ENCODE data around the gene BAIAP3. TPM values are rescaled to one million over a fixed set of nuclear protein-coding genes. Genes with fewer than 3 reads are reported as not detected.

BAIAP3 gene
- polyA plus RNA-seq, 1 donor, result 8.1 TPM

GRCh38 chr16:1342526-1343427 is 9.3 kb downstream of the BAIAP3 start:
- no CpG with 5 or more reads among the region's 49 CpGs for WGBS (ENCODE audit: insufficient coverage, low lambda C conversion rate)
- H3K9me3 ChIP-seq (ENCODE audit: control insufficient read depth, low read depth, low read length), result no peaks in the 10 kb centered on the region
- H3K27ac ChIP-seq (ENCODE audit: low read length), result peak overlapping the region; percentile 23
- H3K4me3 ChIP-seq (ENCODE audit: low read length), result peak overlapping the region; percentile 49
- DNase-seq, result peak; percentile 98
- H3K36me3 ChIP-seq (ENCODE audit: control insufficient read depth, insufficient read depth, low read length), result peaks cover 7% of the 10 kb centered on the region
- peaks cover 12% of the 10 kb centered on the region for H3K4me1 ChIP-seq (ENCODE audit: control insufficient read depth, insufficient read depth, low read length)
- H3K27me3 ChIP-seq (ENCODE audit: control insufficient read depth, insufficient read depth, low read length), result no peaks in the 10 kb centered on the region

GRCh38 chr16:1343428-1344242 is 10.2 kb downstream of the BAIAP3 start:
- no CpG with 5 or more reads among the region's 44 CpGs for WGBS (ENCODE audit: insufficient coverage, low lambda C conversion rate)
- no peak for DNase-seq
- H3K4me3 ChIP-seq (ENCODE audit: low read length), result peak overlapping the region; percentile 49
- peaks cover 12% of the 10 kb centered on the region for H3K4me1 ChIP-seq (ENCODE audit: control insufficient read depth, insufficient read depth, low read length)
- no peaks in the 10 kb centered on the region for H3K9me3 ChIP-seq (ENCODE audit: control insufficient read depth, low read depth, low read length)
- peaks cover 15% of the 10 kb centered on the region for H3K36me3 ChIP-seq (ENCODE audit: control insufficient read depth, insufficient read depth, low read length)
- H3K27ac ChIP-seq (ENCODE audit: low read length), result peak overlapping the region; percentile 23
- H3K27me3 ChIP-seq (ENCODE audit: control insufficient read depth, insufficient read depth, low read length), result no peaks in the 10 kb centered on the region

- no peak for DNase-seq
- WGBS (ENCODE audit: insufficient coverage, low lambda C conversion rate), result no CpG with 5 or more reads among the region's 14 CpGs
- H3K36me3 ChIP-seq (ENCODE audit: control insufficient read depth, insufficient read depth, low read length), result peaks cover 21% of the 10 kb centered on the region
Observed at GRCh38 chr16:1344499-1344898, 11.1 kb downstream of the BAIAP3 start.

GRCh38 chr16:1345087-1345486 is 11.6 kb downstream of the BAIAP3 start:
- Histone ChIP-seq H3K4me1 (ENCODE audit: control insufficient read depth, insufficient read depth, low read length) (peaks cover 12% of the 10 kb centered on the region), H3K36me3 (ENCODE audit: control insufficient read depth, insufficient read depth, low read length) (peaks cover 27% of the 10 kb centered on the region), H3K9me3 (ENCODE audit: control insufficient read depth, low read depth, low read length) (no peaks in the 10 kb centered on the region), H3K27me3 (ENCODE audit: control insufficient read depth, insufficient read depth, low read length) (no peaks in the 10 kb centered on the region), H3K4me3 (ENCODE audit: low read length) (no peak overlapping the region), H3K27ac (ENCODE audit: low read length) (no peak overlapping the region)
- WGBS (ENCODE audit: insufficient coverage, low lambda C conversion rate), result no CpG with 5 or more reads among the region's 11 CpGs
- DNase-seq, result no peak

More at GRCh38 chr16:1344499-1344898, 11.1 kb downstream of the BAIAP3 start:
- Histone ChIP-seq H3K27ac (ENCODE audit: low read length) (no peak overlapping the region), H3K27me3 (ENCODE audit: control insufficient read depth, insufficient read depth, low read length) (no peaks in the 10 kb centered on the region), H3K4me3 (ENCODE audit: low read length) (no peak overlapping the region), H3K9me3 (ENCODE audit: control insufficient read depth, low read depth, low read length) (no peaks in the 10 kb centered on the region), H3K4me1 (ENCODE audit: control insufficient read depth, insufficient read depth, low read length) (peaks cover 12% of the 10 kb centered on the region)

- peaks cover 12% of the 10 kb centered on the region for H3K4me1 ChIP-seq (ENCODE audit: control insufficient read depth, insufficient read depth, low read length)
- no peaks in the 10 kb centered on the region for H3K9me3 ChIP-seq (ENCODE audit: control insufficient read depth, low read depth, low read length)
- no peak overlapping the region for H3K4me3 ChIP-seq (ENCODE audit: low read length)
- H3K36me3 ChIP-seq (ENCODE audit: control insufficient read depth, insufficient read depth, low read length), result peaks cover 32% of the 10 kb centered on the region
- WGBS (ENCODE audit: insufficient coverage, low lambda C conversion rate), result no CpG with 5 or more reads among the region's 31 CpGs
- DNase-seq, result no peak
- H3K27me3 ChIP-seq (ENCODE audit: control insufficient read depth, insufficient read depth, low read length), result no peaks in the 10 kb centered on the region
- H3K27ac ChIP-seq (ENCODE audit: low read length), result no peak overlapping the region
Observed at GRCh38 chr16:1345651-1346421, 12.4 kb downstream of the BAIAP3 start.

GRCh38 chr16:1346422-1347285 is 13.2 kb downstream of the BAIAP3 start:
- Histone ChIP-seq H3K36me3 (ENCODE audit: control insufficient read depth, insufficient read depth, low read length) (peaks cover 32% of the 10 kb centered on the region), H3K4me3 (ENCODE audit: low read length) (no peak overlapping the region), H3K27me3 (ENCODE audit: control insufficient read depth, insufficient read depth, low read length) (no peaks in the 10 kb centered on the region), H3K9me3 (ENCODE audit: control insufficient read depth, low read depth, low read length) (no peaks in the 10 kb centered on the region), H3K27ac (ENCODE audit: low read length) (no peak overlapping the region), H3K4me1 (ENCODE audit: control insufficient read depth, insufficient read depth, low read length) (peaks cover 12% of the 10 kb centered on the region)
- no CpG with 5 or more reads among the region's 34 CpGs for WGBS (ENCODE audit: insufficient coverage, low lambda C conversion rate)
- no peak for DNase-seq

- Histone ChIP-seq H3K9me3 (ENCODE audit: control insufficient read depth, low read depth, low read length) (no peaks in the 10 kb centered on the region), H3K27ac (ENCODE audit: low read length) (no peak overlapping the region), H3K36me3 (ENCODE audit: control insufficient read depth, insufficient read depth, low read length) (peaks cover 32% of the 10 kb centered on the region), H3K4me1 (ENCODE audit: control insufficient read depth, insufficient read depth, low read length) (peaks cover 11% of the 10 kb centered on the region), H3K27me3 (ENCODE audit: control insufficient read depth, insufficient read depth, low read length) (no peaks in the 10 kb centered on the region), H3K4me3 (ENCODE audit: low read length) (no peak overlapping the region)
- DNase-seq, result no peak
- no CpG with 5 or more reads among the region's 31 CpGs for WGBS (ENCODE audit: insufficient coverage, low lambda C conversion rate)
Observed at GRCh38 chr16:1347286-1347855, 13.9 kb downstream of the BAIAP3 start.

- Histone ChIP-seq H3K27ac (ENCODE audit: low read length) (no peak overlapping the region), H3K4me3 (ENCODE audit: low read length) (no peak overlapping the region), H3K36me3 (ENCODE audit: control insufficient read depth, insufficient read depth, low read length) (peaks cover 32% of the 10 kb centered on the region), H3K27me3 (ENCODE audit: control insufficient read depth, insufficient read depth, low read length) (no peaks in the 10 kb centered on the region), H3K9me3 (ENCODE audit: control insufficient read depth, low read depth, low read length) (no peaks in the 10 kb centered on the region), H3K4me1 (ENCODE audit: control insufficient read depth, insufficient read depth, low read length) (peaks cover 7% of the 10 kb centered on the region)
- WGBS (ENCODE audit: insufficient coverage, low lambda C conversion rate), result no CpG with 5 or more reads among the region's 29 CpGs
- no peak for DNase-seq
Observed at GRCh38 chr16:1347962-1348361, 14.5 kb downstream of the BAIAP3 start.

- H3K4me1 ChIP-seq (ENCODE audit: control insufficient read depth, insufficient read depth, low read length), result peaks cover 9% of the 10 kb centered on the region
Observed at GRCh38 chr16:1348441-1348840, 15.0 kb downstream of the BAIAP3 start.

More at GRCh38 chr16:1348441-1348840, 15.0 kb downstream of the BAIAP3 start:
- Histone ChIP-seq H3K27me3 (ENCODE audit: control insufficient read depth, insufficient read depth, low read length) (no peaks in the 10 kb centered on the region), H3K27ac (ENCODE audit: low read length) (no peak overlapping the region), H3K4me3 (ENCODE audit: low read length) (no peak overlapping the region), H3K36me3 (ENCODE audit: control insufficient read depth, insufficient read depth, low read length) (peaks cover 32% of the 10 kb centered on the region), H3K9me3 (ENCODE audit: control insufficient read depth, low read depth, low read length) (no peaks in the 10 kb centered on the region)
- no peak for DNase-seq
- WGBS (ENCODE audit: insufficient coverage, low lambda C conversion rate), result no CpG with 5 or more reads among the region's 15 CpGs
